Ovary (tissue), 3 donors: ENCODE measurements around the gene HARS2.

Source experiments
- EP300 ChIP-seq: sonication (generic); formaldehyde crosslinking; IDR thresholded peaks from one replicate; pipeline ENCODE4 v1.6.1; 2017; ENCODE audit warnings: antibody characterized with exemption
- POLR2A ChIP-seq: fragments of 450-650 bp; IDR thresholded peaks from one replicate; pipeline ENCODE4 v1.6.1; 2017; ENCODE audit warnings: antibody characterized with exemption, mild to moderate bottlenecking, moderate library complexity
- TF ChIP-seq, protein P1 (sequence below), 3 donors: fragments of 450-650 bp in 2 of 3; fragments of 200-600 bp in 1 of 3; IDR thresholded peaks; one replicate each; pipeline versions ENCODE4 v1.5.1 to v1.8.0; 2016 to 2022; ENCODE audit warnings: antibody characterized with exemption in 3 of 3, mild to moderate bottlenecking in 1 of 3
- donor health status: DM: no; HTN: no; CAD: no.

DNA sequence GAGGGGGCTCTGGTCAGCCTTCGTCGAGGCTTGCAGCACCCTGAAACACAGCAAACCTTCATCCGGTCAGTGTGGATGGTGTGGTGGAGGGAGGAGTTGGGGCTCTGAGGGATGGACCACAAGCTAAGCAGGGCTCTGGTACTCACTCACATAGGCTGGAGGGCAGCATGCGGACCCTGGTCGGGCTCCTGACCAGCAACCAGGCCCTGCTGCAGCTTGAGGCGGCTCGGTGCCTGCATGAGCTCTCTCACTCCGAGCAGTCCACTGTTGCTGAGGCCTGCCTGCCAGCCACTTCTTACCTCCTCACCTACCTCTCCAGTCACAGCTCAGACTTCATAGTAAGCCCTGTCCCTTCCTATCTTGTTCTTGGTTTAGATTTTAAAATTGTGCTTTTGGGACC lies 49.5 kb upstream of the HARS2 start:
- no peak for TF ChIP-seq POLR2A
- no peak for TF ChIP-seq EP300
- TF ChIP-seq, protein P1, sequence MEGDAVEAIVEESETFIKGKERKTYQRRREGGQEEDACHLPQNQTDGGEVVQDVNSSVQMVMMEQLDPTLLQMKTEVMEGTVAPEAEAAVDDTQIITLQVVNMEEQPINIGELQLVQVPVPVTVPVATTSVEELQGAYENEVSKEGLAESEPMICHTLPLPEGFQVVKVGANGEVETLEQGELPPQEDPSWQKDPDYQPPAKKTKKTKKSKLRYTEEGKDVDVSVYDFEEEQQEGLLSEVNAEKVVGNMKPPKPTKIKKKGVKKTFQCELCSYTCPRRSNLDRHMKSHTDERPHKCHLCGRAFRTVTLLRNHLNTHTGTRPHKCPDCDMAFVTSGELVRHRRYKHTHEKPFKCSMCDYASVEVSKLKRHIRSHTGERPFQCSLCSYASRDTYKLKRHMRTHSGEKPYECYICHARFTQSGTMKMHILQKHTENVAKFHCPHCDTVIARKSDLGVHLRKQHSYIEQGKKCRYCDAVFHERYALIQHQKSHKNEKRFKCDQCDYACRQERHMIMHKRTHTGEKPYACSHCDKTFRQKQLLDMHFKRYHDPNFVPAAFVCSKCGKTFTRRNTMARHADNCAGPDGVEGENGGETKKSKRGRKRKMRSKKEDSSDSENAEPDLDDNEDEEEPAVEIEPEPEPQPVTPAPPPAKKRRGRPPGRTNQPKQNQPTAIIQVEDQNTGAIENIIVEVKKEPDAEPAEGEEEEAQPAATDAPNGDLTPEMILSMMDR (IDR thresholded peaks at IDR 0.05), result no peak
